KMS-11 (cell line): Measurements from ENCODE around the gene FAXDC2.
A peak's percentile ranks its signal among the peaks of the same experiment; 100 is the strongest.

Experiments
- H2AFZ ChIP-seq: fragments of 200-600 bp; sonication (generic); 2 replicates; pipeline ENCODE4 v1.6.1; 2016; ENCODE audit warnings: antibody characterized with exemption, mixed run types, low read depth
- H3K27ac ChIP-seq: fragments of 200-600 bp; sonication (generic); 2 replicates; pipeline ENCODE4 v1.6.1; 2016; ENCODE audit warnings: mild to moderate bottlenecking, mixed run types
- H3K27me3 ChIP-seq: fragments of 200-600 bp; sonication (generic); 2 replicates; pipeline ENCODE4 v1.6.1; 2017; ENCODE audit warnings: mild to moderate bottlenecking, low read depth, mixed run types, moderate library complexity; ENCODE audit not compliant: insufficient read depth
- H3K36me3 ChIP-seq: fragments of 200-600 bp; sonication (generic); 2 replicates; pipeline ENCODE4 v1.6.1; 2017; ENCODE audit warnings: mild to moderate bottlenecking, mixed run types; ENCODE audit not compliant: insufficient read depth
- H3K4me1 ChIP-seq: fragments of 200-600 bp; sonication (generic); 2 replicates; pipeline ENCODE4 v1.6.1; 2016; ENCODE audit warnings: mild to moderate bottlenecking, low read depth, mixed run types; ENCODE audit not compliant: poor library complexity, severe bottlenecking
- H3K4me2 ChIP-seq: fragments of 200-600 bp; sonication (generic); 2 replicates; pipeline ENCODE4 v1.7.0; 2016; ENCODE audit warnings: mild to moderate bottlenecking, mixed run types
- H3K4me3 ChIP-seq: fragments of 200-600 bp; sonication (generic); IDR thresholded peaks from 2 replicates; pipeline ENCODE4 v1.6.1; 2017; ENCODE audit warnings: low read depth, low read length, mixed read lengths; ENCODE audit not compliant: insufficient read depth
- H3K79me2 ChIP-seq: fragments of 200-600 bp; sonication (generic); 2 replicates; pipeline ENCODE4 v1.6.1; 2016; ENCODE audit warnings: low read depth, mixed run types; ENCODE audit not compliant: insufficient read depth
- H3K9ac ChIP-seq: fragments of 200-600 bp; sonication (generic); 2 replicates; pipeline ENCODE4 v1.6.1; 2016; ENCODE audit warnings: mild to moderate bottlenecking, mixed run types
- H4K20me1 ChIP-seq: fragments of 200-600 bp; sonication (generic); 2 replicates; pipeline ENCODE4 v1.6.1; 2016; ENCODE audit warnings: mild to moderate bottlenecking, mixed run types; ENCODE audit not compliant: insufficient read depth
- CTCF ChIP-seq: fragments of 200-600 bp; sonication (generic); conservative IDR thresholded peaks from 2 replicates; pipeline ENCODE4 v1.6.1; 2017; ENCODE audit warnings: low read depth, mild to moderate bottlenecking, antibody characterized with exemption, low read length, moderate library complexity, mixed read lengths

The FAXDC2 gene

GRCh38 chr5:154860765-154861164 is 10.4 kb upstream of the FAXDC2 start:
- peaks cover 45% of the 10 kb centered on the region for H3K4me1 ChIP-seq
- H3K79me2 ChIP-seq: peaks cover 42% of the 10 kb centered on the region
- no peak overlapping the region for H3K9ac ChIP-seq
- H3K36me3 ChIP-seq: no peaks in the 10 kb centered on the region
- no peak overlapping the region for H3K4me3 ChIP-seq
- H2AFZ ChIP-seq: no peak overlapping the region
- TF ChIP-seq CTCF: no peak
- no peak overlapping the region for H3K4me2 ChIP-seq
- H3K27me3 ChIP-seq: no peaks in the 10 kb centered on the region
- H4K20me1 ChIP-seq: no peaks in the 10 kb centered on the region; the same call in 1 of the 2 replicates
- H3K27ac ChIP-seq: no peak overlapping the region

- no peak for TF ChIP-seq CTCF
- no peaks in the 10 kb centered on the region for H3K27me3 ChIP-seq
- no peak overlapping the region for H3K27ac ChIP-seq
- H4K20me1 ChIP-seq: no peaks in the 10 kb centered on the region; the same call in 1 of the 2 replicates
- H2AFZ ChIP-seq: no peak overlapping the region
- H3K79me2 ChIP-seq: peaks cover 42% of the 10 kb centered on the region
- H3K4me3 ChIP-seq: no peak overlapping the region
- peak overlapping the region; percentile 59; the same call in 1 of the 2 replicates for H3K4me2 ChIP-seq
- H3K36me3 ChIP-seq: no peaks in the 10 kb centered on the region
- no peak overlapping the region for H3K9ac ChIP-seq
- H3K4me1 ChIP-seq: peaks cover 45% of the 10 kb centered on the region
Measured at GRCh38 chr5:154860123-154860522, 9.7 kb upstream of the FAXDC2 start.

GRCh38 chr5:154858972-154859871 is 8.8 kb upstream of the FAXDC2 start:
- peak overlapping the region; percentile 69; the same call in 1 of the 2 replicates for H2AFZ ChIP-seq
- H3K9ac ChIP-seq: peak overlapping the region; percentile 86; the same call in 1 of the 2 replicates
- H3K79me2 ChIP-seq: peaks cover 42% of the 10 kb centered on the region
- no peak overlapping the region for H3K4me3 ChIP-seq
- peaks cover 45% of the 10 kb centered on the region for H3K4me1 ChIP-seq
- no peaks in the 10 kb centered on the region for H3K27me3 ChIP-seq
- peak overlapping the region; percentile 88; the same call in 1 of the 2 replicates for H3K27ac ChIP-seq
- TF ChIP-seq CTCF: no peak
- no peaks in the 10 kb centered on the region for H3K36me3 ChIP-seq
- peak overlapping the region; percentile 59 for H3K4me2 ChIP-seq
- H4K20me1 ChIP-seq: no peaks in the 10 kb centered on the region; the same call in 1 of the 2 replicates

- Histone ChIP-seq H3K4me3 (no peak within 1 kb of the TSS), H3K79me2 (peaks cover 38% of the 10 kb centered on the region), H3K9ac (peak within 1 kb of the TSS; percentile 86), H4K20me1 (no peaks in the 10 kb centered on the region; the same call in 1 of the 2 replicates), H3K36me3 (no peaks in the 10 kb centered on the region), H2AFZ (peak within 1 kb of the TSS; percentile 69), H3K4me2 (peak within 1 kb of the TSS; percentile 84), H3K27me3 (no peaks in the 10 kb centered on the region), H3K27ac (peak within 1 kb of the TSS; percentile 88), H3K4me1 (peaks cover 40% of the 10 kb centered on the region)
- no peak for TF ChIP-seq CTCF
Measured at GRCh38 chr5:154858297-154858971, 8.0 kb upstream of the FAXDC2 start, which contains the start of gene CNOT8. Gene CNOT8 (plus strand): TSS chr5:154858627. CDS start chr5:154863279, 4,652 bp downstream.
